ENCODE measurements around the gene ZNF208.

DNA sequence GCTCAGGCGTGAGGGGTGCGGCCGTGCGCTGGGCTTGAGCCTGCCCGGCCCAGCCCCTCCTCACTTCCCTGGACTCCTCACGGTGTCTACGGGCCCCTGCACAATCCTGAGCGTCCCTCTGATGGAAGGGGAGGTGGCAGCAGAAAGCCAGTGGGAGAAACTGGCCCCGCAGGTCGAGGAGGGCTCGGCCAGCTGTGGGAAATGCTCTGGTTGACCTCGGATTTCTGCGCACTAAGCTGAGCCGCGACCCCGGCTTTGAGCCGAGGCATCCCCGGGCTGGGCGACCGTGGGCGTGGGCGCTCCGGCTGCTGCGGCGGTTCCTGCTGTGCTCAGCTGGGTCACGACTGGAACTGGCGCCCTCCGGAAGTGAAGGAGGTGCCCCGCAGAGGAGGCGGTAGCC lies 70.1 kb downstream of the ZNF208 start:
- no peak for TF ChIP-seq CTCF (IDR thresholded peaks at IDR 0.05)
- TF ChIP-seq POLR2A (IDR thresholded peaks at IDR 0.05), result no peak
